Dedifferentiated amniotic fluid mesenchymal stem cell (primary cell): ENCODE measurements around the gene KMT2D.

Experiments used
- DNase-seq: peaks from one replicate; pipeline ENCODE4 v3.0.0-alpha.2; 2016; ENCODE audit errors: extremely low spot score

KMT2D gene

GRCh38 chr12:49019443-49020324, 40.9 kb downstream of the KMT2D start:
- DNase-seq = peak; percentile 22

DNA sequence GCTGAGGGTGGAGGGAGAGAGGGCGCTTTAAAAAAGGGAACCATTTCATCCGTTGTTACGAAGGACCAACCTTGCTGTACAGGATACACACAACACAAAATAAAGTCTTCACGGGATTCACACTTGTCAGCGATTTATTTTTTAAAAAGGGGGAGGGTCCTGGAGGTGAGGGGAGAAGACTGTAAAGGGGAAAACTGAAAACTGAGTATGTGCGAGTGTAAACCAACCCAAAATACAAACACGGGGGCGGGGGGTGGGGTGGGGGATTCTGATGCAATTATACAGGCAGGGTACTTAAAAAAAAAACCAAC, 41.5 kb downstream of the KMT2D start:
- peak; percentile 16 for DNase-seq

DNA sequence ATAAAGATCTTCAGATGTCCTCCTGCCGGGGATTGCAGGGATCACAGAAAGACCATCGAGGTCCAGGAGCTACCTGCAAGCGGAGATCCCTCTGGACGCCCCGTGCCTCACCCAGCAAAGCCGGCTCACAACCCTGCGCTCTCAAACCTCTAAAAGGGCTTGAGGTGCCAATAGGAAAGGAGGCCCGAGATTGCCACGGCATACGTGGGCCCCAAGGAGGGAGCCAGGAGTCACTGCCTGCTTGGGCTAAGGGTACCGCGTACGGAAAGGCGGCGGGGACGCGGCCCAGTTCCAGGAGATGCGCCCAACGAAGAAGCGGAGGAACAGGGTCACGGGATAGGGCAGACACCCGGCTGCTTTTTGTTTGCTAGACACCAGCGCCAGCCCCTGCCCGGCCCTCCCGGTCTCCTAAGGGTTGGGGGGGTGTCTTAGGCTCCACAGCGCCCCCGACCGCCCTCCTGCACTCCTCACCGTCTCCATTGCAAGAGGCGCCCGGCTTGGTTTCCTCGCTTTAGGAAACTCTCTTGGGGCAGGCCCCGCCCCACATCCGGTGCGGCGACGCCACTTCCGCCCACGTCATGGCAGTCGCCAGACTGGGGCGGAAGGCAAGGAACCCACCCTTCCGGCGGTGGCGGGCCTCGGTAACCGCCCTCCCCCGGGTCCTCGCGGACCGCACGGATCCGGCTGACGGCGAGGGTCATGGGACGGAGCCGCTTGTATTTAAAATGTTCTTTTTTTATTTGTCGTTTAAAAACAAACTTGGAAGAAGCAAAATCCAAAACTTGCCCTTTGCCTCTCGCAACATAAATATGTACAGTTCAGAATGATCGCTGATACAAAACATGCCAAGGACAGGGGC, 42.1 kb downstream of the KMT2D start, which contains the start of gene PRKAG1:
Gene PRKAG1 (minus strand): TSS at position 516 of the 859 bp plus-strand sequence. CDS start 36 bp downstream, at position 480.
- DNase-seq = peak; percentile 93

DNA sequence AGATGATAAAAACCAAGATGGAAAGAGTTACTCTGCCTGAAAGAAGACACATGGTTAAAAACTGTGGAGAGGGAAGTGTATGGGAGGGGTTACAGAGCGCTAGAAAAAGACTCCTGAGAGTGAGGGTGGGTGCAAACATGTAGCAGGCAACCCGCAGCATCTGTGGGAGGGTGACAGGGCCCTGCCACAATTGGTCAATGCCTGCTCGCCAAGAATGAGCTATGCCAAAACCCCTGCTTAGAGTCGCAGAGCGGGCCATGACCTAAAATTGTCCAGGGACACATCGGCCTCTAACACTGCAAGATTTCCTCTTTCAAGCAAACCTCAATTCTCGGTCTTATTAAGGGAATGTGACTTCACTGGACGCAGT, 42.7 kb downstream of the KMT2D start:
- DNase-seq = peak; percentile 26

GRCh38 chr12:49015196-49015595, 45.4 kb downstream of the KMT2D start:
- DNase-seq = no peak

GRCh38 chr12:49014547-49014946, 46.0 kb downstream of the KMT2D start:
- DNase-seq = peak; percentile 21

DNA sequence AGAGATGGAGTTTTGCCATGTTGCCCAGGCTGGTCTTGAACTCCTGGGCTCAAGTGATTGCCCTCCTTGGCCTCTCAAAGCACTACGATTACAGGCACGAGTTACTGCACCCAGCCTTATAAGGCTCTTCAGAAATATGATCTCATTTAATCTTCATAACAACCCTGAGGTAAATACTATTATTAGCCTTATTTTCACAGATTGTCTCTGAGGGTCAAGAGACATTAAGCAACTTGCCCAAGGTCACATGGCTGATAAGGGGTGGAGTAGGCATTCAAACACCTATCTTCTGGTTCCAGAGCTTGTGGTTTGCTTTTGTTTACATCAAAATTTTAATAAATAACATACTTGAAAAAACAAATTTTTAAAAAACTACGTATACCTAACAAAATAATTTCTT, 47.2 kb downstream of the KMT2D start:
- no peak for DNase-seq

DNA sequence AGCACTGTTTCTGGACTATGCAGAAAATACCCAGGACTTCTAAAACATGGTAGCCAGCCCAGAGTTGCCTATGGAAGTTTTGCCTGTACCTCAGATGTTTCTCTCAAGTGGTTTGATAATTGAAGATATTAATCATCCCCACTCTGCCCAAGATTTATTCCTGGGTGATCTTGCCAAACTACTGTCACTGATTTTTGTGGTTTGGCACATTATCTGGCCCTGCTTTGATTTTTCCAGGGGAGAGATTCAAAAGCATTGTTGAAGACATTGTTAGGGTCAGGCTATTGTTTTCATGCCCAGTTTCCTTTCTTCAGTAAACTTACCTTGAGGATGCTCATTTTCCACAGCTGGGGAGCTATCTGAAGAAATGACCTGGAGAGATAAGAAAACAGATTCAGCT, 47.9 kb downstream of the KMT2D start:
- no peak for DNase-seq
